Transverse colon (tissue), 3 donors: ENCODE measurements around the gene SWSAP1.
"Not testable (repeated sequence)": the region's sequence is repeated elsewhere in the genome, so short reads cannot be mapped to it uniquely, and the experiment has no call there.

Experiments used
- POLR2A ChIP-seq: fragments of 450-650 bp; IDR thresholded peaks from one replicate; pipeline ENCODE4 v1.6.1; 2016; ENCODE audit warnings: antibody characterized with exemption, mild to moderate bottlenecking, moderate library complexity
- TF ChIP-seq, protein P1 (sequence below), 5 experiments: fragments of 200-600 bp in 3 of 5; fragments of 450-650 bp in 2 of 5; sonication (generic) in 3 of 5; IDR thresholded peaks; 1 replicate in 2 of 5; 2 replicates in 3 of 5; pipeline ENCODE4 v1.5.1; 2016 to 2017; ENCODE audit warnings: antibody characterized with exemption in 5 of 5, inconsistent platforms in 3 of 5, mild to moderate bottlenecking in 2 of 5, moderate library complexity in 1 of 5

DNA sequence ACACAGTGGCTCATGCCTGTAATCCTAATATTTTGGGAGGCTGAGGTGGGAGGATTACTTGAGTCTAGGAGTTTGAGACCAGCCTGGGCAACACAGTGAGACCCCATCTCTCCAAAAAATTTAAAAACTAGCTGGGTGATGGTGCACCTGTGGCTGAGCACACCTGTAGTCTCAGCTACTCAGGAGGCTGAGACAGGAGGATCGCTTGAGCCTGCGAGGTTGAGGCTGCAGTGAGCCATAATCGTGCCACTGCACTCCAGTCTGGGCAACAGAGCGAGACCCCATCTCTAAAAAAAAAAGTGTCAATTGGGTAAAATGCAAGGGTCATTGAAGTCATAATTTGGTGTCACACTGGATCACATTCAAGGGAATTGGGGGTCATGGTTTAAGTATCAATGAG is 20.4 kb upstream of the SWSAP1 start:
- TF ChIP-seq, protein P1, sequence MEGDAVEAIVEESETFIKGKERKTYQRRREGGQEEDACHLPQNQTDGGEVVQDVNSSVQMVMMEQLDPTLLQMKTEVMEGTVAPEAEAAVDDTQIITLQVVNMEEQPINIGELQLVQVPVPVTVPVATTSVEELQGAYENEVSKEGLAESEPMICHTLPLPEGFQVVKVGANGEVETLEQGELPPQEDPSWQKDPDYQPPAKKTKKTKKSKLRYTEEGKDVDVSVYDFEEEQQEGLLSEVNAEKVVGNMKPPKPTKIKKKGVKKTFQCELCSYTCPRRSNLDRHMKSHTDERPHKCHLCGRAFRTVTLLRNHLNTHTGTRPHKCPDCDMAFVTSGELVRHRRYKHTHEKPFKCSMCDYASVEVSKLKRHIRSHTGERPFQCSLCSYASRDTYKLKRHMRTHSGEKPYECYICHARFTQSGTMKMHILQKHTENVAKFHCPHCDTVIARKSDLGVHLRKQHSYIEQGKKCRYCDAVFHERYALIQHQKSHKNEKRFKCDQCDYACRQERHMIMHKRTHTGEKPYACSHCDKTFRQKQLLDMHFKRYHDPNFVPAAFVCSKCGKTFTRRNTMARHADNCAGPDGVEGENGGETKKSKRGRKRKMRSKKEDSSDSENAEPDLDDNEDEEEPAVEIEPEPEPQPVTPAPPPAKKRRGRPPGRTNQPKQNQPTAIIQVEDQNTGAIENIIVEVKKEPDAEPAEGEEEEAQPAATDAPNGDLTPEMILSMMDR (IDR thresholded peaks at IDR 0.05): not testable (repeated sequence)
- not testable (repeated sequence) for TF ChIP-seq POLR2A
